NT2/D1 (cell line): ENCODE data around the gene JPH4.

Experiments
- YY1 ChIP-seq: IDR thresholded peaks from 2 replicates; pipeline ENCODE4 v1.6.1; 2011; ENCODE audit not compliant: insufficient read length, insufficient read depth
- ZNF274 ChIP-seq: IDR thresholded peaks from 2 replicates; pipeline ENCODE4 v1.6.1; 2011; ENCODE audit warnings: mild to moderate bottlenecking, low read depth, low read length

DNA sequence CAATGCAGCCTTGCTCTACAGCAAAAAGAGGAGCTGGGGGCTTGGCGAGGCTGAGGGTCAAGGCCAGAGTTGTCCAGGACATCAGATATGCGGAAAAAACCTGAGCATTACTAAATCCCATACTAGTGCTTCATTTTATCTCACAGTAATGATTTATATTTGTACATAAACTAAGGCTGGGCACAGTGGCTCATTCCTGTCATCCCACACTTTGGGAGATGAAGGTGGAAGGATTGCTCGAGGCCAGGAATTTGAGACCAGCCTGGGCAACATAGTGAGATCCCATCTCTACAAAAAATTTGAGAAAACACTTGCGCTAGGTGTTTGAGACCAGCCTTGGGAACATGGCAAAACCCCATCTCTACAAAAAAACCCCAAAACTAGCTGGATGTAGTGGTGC, 11.6 kb upstream of the JPH4 start:
- TF ChIP-seq YY1 (no peak), ZNF274 (no peak)
